ENCODE data around the gene SLC5A10. TPM values are rescaled to one million over a fixed set of nuclear protein-coding genes. Genes with fewer than 3 reads are reported as not detected.

Gene SLC5A10
- polyA plus RNA-seq, 3 donors = 0.40 to 1.1 (median 0.70) TPM

- peak in 3 of 11 donors; percentile 25 to 51 (median 39) for DNase-seq (ENCODE audit: extremely low read depth in 1 of 11, low read depth in 9 of 11, low spot score in 4 of 11)
Measured at GRCh38 chr17:18994631-18995030, 42.7 kb downstream of the SLC5A10 start.

- no peak for DNase-seq (ENCODE audit: extremely low read depth in 1 of 11, low read depth in 9 of 11, low spot score in 4 of 11)
Measured at GRCh38 chr17:18995220-18995619, 43.3 kb downstream of the SLC5A10 start.

GRCh38 chr17:18996458-18996857 is 44.5 kb downstream of the SLC5A10 start:
- no peak for DNase-seq (ENCODE audit: extremely low read depth in 1 of 11, low read depth in 9 of 11, low spot score in 4 of 11)

DNA sequence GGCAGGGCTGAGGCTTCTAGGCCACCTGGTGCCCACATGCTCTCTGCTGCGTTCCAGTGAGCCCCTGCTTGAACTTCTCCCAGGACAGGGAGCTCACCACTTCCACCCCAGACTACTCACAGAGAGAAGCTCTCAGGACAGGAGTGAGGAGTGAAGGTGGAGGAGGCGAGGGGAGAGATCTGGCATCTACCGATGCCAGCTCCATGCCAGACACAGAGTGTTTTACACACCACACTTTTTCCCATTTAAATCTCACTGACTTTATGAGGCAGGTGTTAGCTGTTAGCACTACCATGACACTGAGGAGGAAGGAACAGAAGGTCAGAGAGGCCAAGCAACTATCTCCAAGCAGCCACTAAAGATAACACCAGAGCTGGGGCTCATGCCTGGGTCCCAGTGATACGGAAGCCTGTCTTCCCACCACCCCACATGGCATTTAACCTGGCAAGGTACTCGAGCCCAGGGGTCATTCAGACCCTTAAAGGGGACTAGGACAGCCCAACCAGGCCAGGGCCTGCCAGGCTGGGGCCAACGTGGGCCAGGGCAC is 45.8 kb downstream of the SLC5A10 start:
- no peak for DNase-seq (ENCODE audit: extremely low read depth in 1 of 11, low read depth in 9 of 11, low spot score in 4 of 11)

- DNase-seq (ENCODE audit: extremely low read depth in 1 of 11, low read depth in 9 of 11, low spot score in 4 of 11) = no peak
Measured at GRCh38 chr17:18999394-18999793, 47.4 kb downstream of the SLC5A10 start.

DNA sequence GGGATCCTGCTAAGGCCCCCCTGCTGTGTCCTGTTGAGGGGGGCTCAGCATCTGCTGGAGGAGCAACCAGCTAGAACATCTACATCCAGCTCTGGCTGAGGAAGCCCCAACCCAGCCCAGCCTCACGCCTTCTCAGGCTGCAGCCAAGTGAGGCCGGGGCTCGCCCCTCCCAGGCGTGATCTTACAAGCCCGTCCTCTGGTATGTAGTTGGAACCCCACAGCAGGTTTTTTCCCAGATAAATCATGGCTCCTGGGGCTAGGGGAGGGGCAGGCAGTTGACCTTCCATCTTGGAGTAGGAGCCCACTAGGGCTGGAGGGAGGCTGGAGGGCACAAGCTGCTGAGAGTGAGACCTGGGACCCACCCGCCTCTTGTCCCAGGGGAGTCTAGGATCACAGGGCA is 47.9 kb downstream of the SLC5A10 start:
- DNase-seq (ENCODE audit: extremely low read depth in 1 of 11, low read depth in 9 of 11, low spot score in 4 of 11) = no peak

DNA sequence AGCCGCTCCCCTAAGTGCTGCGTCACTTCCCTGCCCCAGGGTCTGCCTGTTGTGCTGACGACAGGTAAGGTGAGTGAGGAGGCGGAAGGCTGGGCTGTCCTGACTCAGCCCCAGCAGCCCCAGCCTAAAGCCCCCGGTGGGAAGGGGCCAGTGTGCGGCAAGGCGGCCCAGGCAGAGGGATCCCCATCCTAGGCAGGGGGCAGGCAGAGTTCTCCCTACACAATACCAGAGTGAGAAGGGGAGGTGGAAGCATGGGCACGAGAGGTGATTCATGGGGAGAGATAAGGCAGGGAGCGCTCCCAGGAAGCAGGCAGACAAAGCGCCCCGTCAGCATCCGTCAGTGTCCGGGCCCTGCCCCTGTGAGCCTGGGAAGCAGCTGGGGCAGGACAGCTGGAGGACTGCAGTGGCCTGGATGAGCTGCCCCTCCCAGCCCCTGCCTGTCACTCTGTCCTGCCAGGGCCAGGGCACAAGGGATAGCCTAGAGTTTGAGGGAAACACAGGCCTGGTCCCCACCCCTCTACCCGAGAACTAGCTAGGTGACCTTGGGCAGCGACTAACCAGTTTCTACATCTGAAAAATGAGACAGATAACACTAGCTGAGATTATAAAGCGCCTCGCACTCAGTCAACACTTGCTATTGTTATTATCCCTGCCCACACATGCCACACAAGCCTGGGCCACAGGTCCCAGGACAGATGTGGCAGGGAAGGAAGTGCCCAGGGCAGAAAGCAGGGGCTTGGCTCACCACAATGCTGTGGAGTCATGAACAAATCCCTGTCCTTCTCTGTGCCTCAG is 48.8 kb downstream of the SLC5A10 start:
- DNase-seq (ENCODE audit: extremely low read depth in 1 of 11, low read depth in 9 of 11, low spot score in 4 of 11) = no peak

DNA sequence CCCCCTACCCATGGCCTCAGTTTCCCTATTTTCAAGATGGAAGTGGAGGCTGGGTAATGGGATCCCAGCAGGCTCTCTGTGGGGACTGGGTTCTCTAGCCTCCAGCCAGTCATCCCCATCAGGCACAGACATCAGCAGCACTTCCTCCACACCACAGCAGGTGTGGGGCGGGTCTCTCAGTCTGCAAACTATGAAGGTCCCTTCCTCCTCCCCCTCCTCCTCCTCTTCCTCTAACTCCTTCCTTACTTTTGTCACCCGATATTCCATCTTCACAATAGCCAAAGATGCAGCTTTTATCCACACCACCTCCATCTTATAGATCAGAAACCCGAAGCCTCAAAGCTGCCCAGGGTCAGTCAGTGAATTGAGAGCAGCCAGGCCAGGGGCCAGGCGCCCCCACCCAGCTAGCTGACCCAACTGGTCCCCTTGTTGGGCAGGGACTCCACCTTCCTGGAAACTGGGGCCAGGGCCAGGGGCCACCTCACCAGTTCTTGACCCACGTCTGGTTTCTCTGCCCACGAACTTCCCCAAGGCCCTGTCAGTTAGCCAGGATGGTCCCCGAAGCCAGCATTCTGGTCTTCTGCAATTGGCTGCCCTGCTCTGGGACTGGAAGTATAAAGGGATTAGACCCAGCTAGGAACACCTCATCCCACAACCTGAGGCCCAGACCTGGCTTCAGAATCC is 50.1 kb downstream of the SLC5A10 start:
- DNase-seq (ENCODE audit: extremely low read depth in 1 of 11, low read depth in 9 of 11, low spot score in 4 of 11) = no peak

DNA sequence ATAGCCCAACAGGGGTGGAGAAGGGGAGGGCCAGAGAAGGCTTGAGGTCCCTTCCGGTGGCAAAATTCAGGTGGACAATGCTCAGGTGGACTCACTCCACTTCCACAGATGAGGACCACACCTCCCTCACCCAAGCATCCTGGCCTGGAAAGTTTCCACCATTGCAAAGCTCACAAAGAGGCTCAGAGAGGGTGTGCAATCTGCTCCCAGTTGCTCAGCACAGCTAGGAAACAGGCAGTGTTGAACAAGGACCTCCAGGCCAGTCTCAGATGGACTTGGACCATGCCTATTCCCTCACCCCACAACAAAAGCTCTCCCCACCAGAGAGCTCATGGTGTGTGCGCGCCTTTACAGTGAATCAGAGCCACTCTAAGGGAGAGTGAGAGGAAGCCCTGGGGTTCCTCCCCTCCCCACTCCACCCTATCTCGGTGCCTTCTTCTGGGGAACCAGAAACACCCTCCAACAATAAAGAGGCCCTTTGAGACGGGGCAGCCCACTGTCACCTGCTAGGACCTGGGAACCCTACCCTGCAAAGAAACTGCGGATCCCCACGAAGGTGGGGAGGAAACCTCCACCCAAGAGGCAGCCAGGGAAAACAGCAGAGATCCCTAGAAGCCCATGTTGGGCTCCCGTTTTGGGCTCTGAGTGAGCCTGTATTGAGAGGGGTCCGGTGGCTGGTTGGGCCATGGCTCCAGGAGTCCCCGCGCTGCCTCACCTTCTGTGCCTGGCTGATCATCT is 51.0 kb downstream of the SLC5A10 start:
- no peak for DNase-seq (ENCODE audit: extremely low read depth in 1 of 11, low read depth in 9 of 11, low spot score in 4 of 11)

DNA sequence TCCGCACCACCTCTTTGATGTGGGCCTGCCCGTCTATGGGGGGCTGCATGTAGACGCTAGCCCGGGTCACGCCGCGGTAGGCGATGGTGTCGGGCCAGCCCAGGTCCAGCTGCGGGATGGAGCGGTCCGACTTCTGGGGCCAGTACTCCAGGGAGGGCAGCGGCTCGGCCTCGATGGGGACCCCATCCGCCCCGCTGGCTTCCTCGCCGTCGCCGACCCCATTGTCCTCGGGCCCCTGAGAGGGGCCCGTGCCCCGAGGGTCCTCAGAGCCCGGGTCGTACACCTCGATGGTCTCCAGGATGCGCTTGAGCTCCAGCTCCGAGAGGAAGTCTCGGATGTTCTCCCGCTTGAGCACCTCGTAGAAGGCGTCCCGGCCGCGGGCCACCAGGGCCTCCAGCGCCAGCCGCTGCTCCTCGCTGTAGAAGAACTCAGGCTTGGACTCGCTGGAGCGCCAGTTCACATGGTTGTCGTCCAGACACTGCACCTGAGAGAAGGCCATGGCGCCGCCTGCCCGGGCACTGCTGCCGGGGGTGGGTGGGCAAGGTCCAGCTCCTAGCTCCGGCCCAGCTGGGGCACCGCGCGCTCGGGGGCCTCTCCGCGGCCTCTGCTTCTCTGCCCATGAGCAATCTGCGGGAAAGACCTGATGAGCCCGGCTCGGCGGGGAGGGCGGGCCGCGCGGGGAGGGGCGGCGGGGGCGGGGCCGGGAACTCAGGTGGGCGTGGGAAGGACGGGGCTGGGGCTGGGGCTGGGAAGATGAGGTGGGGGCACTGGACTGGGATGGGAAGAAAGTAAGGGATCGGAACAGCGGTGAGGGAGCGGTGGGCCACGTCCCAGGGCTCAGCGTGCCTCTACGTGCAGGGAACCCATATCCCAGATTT is 51.8 kb downstream of the SLC5A10 start:
- peak in 3 of 11 donors; percentile 26 to 40 (median 33) for DNase-seq (ENCODE audit: extremely low read depth in 1 of 11, low read depth in 9 of 11, low spot score in 4 of 11)

- peak in 2 of 11 donors; percentile 25 to 44 for DNase-seq (ENCODE audit: extremely low read depth in 1 of 11, low read depth in 9 of 11, low spot score in 4 of 11)
Measured at GRCh38 chr17:19004421-19005136, 52.6 kb downstream of the SLC5A10 start, which contains the start of gene FAM83G. Gene FAM83G (minus strand): TSS chr17:19004764. CDS start chr17:19004041, 723 bp downstream.

DNA sequence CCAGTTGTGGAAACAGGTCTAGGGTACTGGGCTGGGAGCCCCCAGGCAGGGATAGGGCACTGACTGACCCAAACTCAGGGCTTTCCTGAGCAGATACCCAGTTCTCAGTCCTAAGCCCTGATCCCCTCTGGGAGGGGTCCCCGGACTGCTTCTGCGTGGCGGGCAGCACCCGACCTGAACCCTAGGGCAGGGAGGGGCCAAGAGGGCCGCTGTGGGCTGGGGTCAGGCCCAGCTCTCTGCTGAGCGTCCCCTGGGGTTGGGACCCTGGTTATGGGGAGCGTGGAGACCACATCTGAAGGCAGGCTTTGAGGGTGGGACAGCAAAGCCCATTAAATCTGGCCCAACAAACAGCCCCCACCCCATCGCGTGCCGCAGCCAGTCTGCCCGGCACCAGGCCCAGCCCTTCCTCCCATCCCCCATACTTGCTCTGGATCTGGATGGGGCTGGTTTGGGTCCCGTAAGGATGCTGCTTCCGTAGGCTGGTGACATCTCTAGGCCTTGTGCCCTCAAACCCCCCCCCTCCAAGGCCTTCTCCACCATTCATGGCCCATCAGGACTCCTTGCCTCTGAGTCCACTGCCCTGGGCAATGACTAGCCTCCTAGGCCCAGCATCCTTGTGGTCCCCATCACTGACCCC is 53.3 kb downstream of the SLC5A10 start:
- no peak for DNase-seq (ENCODE audit: extremely low read depth in 1 of 11, low read depth in 9 of 11, low spot score in 4 of 11)

GRCh38 chr17:19005789-19006430 is 53.9 kb downstream of the SLC5A10 start:
- no peak for DNase-seq (ENCODE audit: extremely low read depth in 1 of 11, low read depth in 9 of 11, low spot score in 4 of 11)

DNA sequence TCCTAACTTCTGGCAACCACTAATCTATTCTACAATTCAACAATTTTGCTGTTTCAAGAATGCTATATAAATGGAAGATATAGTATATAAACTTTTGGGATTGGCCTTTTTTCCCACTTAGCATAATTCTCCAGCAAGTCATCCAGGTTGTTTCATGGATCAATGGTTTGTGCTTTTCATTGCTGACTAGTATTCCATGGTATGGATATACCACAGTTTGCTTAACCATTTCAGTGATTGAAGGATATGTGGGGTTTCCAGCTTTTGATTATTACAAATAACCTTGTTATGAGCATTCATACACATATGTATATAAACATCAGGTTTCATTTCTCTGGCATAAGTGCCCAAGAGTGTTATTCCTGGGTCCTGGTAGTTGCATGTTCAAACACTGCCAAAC is 54.7 kb downstream of the SLC5A10 start:
- no peak for DNase-seq (ENCODE audit: extremely low read depth in 1 of 11, low read depth in 9 of 11, low spot score in 4 of 11)

DNA sequence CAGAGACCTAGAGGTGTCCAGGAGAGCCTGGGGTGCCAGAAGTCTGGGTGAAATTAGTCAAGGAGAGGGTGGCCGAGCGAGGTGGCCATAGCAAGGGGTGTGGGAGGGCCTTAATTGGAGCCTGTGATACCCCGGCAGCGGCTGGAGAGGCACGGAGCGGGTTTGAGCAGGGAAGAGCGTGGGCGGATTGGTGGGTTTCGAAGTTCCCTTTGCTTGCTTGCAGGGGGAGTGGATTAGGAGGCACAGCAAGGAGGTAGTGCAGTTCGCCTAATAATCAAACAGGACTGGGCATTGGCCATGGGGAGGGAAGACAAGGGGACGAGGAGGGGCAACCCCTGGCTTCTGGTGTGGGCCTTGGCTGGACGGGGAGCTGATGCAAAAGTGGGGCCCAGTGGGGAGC is 58.0 kb downstream of the SLC5A10 start:
- DNase-seq (ENCODE audit: extremely low read depth in 1 of 11, low read depth in 9 of 11, low spot score in 4 of 11) = no peak

DNA sequence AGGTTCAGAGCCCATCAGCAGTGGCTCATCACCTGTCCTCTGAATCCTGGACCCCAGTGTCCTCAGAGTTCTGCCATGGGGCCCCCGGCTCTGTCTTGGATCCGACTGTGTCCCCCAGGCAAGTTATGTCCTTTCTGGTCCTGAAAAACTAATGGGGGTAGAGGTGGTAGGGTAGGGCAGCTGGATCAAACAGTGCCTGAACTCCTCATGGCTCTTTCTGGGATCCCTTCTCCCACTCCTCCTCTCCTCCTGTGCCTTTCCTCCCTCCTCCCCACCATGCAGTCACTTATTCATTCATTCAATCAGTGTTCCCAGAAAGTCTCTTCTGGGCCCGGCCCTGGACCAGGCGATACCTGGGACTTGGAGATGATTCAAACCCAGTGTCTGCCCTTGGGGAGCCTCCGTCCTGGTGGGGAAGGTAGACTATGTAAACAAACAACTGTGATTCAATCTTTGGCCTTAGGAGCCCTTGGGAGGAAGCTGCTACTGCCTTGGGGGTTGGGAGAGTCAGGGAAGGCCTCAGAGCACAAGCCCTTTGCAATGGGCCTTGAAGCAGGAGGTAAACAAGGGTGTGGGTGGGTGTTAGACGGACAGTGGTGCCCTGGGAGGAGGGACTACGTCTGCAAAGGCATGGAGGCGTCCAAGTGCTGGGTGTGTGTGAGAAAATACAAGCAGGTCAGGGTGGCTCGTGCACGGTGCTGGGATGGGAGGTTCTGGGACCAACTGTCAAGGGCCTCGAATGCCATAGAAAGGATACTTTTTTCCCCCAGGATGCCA is 59.0 kb downstream of the SLC5A10 start:
- no peak for DNase-seq (ENCODE audit: extremely low read depth in 1 of 11, low read depth in 9 of 11, low spot score in 4 of 11)

Data from renal cortex interstitium (tissue), 11 donors.